Measurements from ENCODE around the gene YIPF2. TPM values are rescaled to one million over a fixed set of nuclear protein-coding genes. Genes with fewer than 3 reads are reported as not detected.
A peak's percentile ranks its signal among the peaks of the same experiment; 100 is the strongest.

The YIPF2 gene
- total RNA-seq, result 21.7 and 23.2 TPM in 2 replicates

DNA sequence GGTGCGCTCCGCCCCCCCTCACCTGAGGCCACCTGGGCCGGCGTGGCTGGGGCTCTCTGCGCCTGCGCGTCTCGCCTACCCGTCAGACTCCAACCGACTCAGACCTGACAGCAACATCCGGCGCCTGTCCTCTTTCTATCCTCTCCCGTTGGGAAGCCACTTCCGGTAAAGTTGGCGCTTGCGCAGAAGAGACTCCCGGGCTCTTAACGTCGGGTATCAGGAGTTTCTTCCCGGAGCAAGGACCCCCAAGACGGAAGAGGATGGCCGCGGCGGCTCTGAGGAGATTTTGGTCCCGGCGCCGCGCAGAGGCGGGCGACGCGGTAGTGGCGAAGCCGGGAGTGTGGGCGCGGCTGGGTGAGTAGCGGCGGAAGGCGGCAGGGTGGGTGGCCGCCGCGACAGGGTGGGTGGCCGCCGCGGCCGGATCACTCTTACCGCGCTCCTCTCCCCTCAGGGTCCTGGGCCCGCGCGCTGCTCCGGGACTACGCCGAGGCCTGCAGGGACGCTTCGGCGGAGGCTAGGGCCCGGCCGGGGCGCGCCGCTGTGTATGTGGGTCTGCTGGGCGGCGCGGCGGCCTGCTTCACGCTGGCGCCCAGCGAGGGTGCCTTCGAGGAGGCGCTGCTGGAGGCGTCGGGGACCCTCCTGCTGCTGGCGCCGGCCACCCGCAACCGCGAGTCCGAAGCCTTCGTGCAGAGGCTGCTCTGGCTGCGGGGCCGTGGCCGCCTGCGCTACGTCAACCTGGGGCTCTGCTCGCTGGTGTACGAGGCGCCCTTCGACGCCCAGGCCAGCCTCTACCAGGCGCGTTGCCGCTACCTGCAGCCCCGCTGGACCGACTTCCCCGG lies at the start of gene YIPF2, which contains the start of gene TIMM29:
Gene YIPF2 (minus strand): TSS at position 77 of the 839 bp plus-strand sequence. CDS start 229 bp downstream, outside the sequence.
Gene TIMM29 (plus strand): TSS at position 249 of the 839 bp plus-strand sequence. CDS start 12 bp downstream, at position 261.
- intact Hi-C loops (cut with micrococcal nuclease), result loop anchor here (2.0 kb wide), 2 partner anchors 32 to 56 kb away; partner anchors contain the start of gene SMARCA4
- peak; percentile 98 for DNase-seq
- peak within 1 kb of the TSS; percentile 89 for H3K27ac Mint-ChIP-seq
- H3K4me1 Mint-ChIP-seq, result peaks cover 15% of the 10 kb centered on the region
- no peaks in the 10 kb centered on the region for H3K27me3 Mint-ChIP-seq
- no peaks in the 10 kb centered on the region for H3K9me3 Mint-ChIP-seq
- peaks cover 23% of the 10 kb centered on the region for H3K36me3 Mint-ChIP-seq (ENCODE audit: low read depth)
- H3K4me3 Mint-ChIP-seq, result peak within 1 kb of the TSS; percentile 96

DNA sequence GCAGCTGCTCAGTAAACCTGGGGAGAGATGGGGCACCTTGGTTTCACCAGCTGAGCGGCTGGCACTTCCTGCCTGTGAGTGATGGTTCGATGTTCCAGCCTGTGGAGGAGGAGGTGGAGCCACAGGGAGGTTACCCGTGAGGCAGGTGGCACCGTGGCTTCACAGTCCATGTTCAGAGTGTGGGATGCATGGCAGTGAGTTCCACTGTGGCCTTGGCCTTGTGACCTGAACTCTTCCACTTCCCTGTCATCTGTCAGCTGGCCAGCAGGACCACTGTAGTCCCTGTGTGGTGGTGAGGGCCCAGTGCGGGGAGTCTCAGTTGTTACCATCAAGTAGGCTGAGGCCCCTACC lies 49.3 kb upstream of the YIPF2 start:
- no peak overlapping the region for H3K27ac Mint-ChIP-seq
- no peaks in the 10 kb centered on the region for H3K27me3 Mint-ChIP-seq
- H3K4me1 Mint-ChIP-seq, result peaks cover 19% of the 10 kb centered on the region
- peaks cover 3% of the 10 kb centered on the region for H3K36me3 Mint-ChIP-seq (ENCODE audit: low read depth)
- no peak for DNase-seq
- H3K4me3 Mint-ChIP-seq, result no peak overlapping the region
- intact Hi-C loops (cut with micrococcal nuclease), result no loop called here
- H3K9me3 Mint-ChIP-seq, result no peaks in the 10 kb centered on the region

DNA sequence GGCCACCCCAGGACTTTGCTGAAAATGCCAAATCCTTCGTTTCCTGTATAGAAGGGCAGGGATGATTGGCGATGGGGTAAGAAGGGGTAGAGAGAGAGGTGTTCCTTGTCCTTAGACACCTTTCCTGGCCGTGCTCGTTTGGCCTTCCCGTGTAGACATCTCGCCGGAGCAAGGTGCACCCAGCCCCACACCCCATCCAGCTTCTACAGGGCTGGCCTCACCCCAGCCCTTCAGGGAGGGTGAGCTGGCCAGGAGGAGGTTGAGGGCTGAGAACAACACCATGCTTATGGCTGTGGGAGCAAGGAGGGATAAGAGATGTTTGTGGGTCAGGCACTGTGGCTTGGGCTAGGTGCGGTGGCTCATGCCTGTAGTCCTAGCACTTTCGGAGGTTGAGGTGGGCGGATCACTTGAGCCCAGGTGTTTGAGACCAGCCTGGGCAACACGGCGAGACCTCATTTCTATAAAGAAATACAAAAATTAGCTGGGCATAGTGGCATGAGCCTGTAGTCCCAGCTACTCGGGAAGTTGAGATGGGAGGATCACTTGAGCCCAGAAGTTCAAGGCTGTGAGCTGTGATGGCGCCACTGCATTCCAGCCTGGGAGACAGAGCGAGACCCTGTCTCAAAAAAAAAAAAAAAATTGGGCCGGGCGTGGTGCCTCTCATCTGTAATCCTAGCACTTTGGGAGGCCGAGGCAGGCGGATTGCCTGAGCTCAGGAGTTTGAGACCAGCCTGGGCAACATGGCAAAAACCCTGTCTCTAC lies 47.9 kb upstream of the YIPF2 start:
- intact Hi-C loops (cut with micrococcal nuclease), result no loop called here
- Mint-ChIP-seq H3K9me3 (no peaks in the 10 kb centered on the region), H3K27me3 (no peaks in the 10 kb centered on the region), H3K4me1 (peaks cover 19% of the 10 kb centered on the region), H3K4me3 (no peak overlapping the region), H3K27ac (no peak overlapping the region), H3K36me3 (ENCODE audit: low read depth) (peaks cover 3% of the 10 kb centered on the region)
- no peak for DNase-seq

DNA sequence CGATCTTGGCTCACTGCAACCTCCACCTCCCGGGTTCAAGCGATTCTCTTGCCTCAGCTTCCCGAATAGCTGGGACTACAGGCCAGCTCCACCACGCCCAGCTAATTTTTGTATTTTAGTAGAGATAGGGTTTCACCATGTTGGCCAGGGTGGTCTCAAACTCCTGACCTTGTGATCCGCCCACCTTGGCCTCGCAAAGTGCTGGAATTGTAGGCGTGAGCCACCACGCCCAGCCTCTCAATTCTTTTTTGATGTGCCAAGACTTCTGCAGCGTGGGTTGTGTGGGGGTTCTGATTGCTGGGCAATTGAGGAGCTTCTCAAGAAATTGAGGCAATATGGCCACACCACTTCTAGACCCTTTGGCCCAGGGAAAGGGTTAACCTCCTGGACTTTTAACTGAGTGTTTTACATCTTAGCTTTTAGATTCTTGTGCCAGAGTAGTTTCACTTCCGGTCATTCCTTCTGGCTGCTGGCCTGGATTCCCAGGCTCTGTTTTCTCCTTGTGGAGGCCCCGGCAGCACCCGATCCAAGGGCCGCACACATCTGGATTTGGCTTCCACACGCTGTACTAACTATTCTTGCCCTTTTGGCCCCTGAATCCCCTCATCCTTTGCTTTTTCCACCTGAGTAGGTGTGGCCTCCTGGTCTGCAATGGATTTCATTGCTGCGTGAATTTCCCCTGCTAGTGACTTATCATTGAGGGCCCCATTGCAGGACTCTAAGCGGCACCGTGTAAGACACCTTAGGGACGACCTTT lies 47.1 kb upstream of the YIPF2 start:
- Mint-ChIP-seq H3K4me1 (peaks cover 19% of the 10 kb centered on the region), H3K36me3 (ENCODE audit: low read depth) (peaks cover 3% of the 10 kb centered on the region), H3K4me3 (no peak overlapping the region), H3K27ac (no peak overlapping the region), H3K27me3 (no peaks in the 10 kb centered on the region), H3K9me3 (no peaks in the 10 kb centered on the region)
- DNase-seq, result no peak
- intact Hi-C loops (cut with micrococcal nuclease), result no loop called here

DNA sequence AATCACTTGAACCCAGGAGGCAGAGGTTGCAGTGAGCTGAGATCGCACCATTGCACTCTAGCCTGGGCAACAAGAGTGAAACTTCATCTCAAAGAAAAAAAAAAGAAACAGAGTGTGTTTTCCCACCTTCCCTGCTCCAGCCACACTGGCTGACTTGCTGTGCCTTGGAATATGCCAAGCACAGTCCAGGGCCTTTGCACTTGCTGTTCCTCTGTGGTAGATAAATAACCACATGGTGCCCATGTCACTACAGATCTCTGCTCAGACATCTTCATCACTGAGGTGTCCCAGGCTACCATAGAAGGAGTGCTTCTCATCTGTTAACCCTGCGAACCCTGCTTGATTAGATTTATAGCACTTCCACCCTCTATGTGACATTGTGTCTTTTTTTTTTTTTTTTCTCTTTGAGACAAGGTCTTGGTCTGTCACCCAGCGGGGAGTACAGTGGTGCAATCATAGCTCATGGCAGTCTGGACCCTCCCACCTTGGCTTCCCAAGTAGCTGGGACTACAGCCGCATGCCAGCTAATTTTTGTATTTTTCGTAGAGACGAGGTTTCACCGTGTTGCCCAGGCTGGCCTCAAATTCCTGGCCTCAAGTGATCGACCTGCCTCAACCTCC lies 42.8 kb upstream of the YIPF2 start:
- H3K4me3 Mint-ChIP-seq, result no peak overlapping the region
- peak overlapping the region; percentile 5 for H3K27ac Mint-ChIP-seq
- no peak for DNase-seq
- peaks cover 8% of the 10 kb centered on the region for H3K36me3 Mint-ChIP-seq (ENCODE audit: low read depth)
- peaks cover 25% of the 10 kb centered on the region for H3K4me1 Mint-ChIP-seq
- no peaks in the 10 kb centered on the region for H3K9me3 Mint-ChIP-seq
- H3K27me3 Mint-ChIP-seq, result no peaks in the 10 kb centered on the region
- intact Hi-C loops (cut with micrococcal nuclease), result no loop called here

DNA sequence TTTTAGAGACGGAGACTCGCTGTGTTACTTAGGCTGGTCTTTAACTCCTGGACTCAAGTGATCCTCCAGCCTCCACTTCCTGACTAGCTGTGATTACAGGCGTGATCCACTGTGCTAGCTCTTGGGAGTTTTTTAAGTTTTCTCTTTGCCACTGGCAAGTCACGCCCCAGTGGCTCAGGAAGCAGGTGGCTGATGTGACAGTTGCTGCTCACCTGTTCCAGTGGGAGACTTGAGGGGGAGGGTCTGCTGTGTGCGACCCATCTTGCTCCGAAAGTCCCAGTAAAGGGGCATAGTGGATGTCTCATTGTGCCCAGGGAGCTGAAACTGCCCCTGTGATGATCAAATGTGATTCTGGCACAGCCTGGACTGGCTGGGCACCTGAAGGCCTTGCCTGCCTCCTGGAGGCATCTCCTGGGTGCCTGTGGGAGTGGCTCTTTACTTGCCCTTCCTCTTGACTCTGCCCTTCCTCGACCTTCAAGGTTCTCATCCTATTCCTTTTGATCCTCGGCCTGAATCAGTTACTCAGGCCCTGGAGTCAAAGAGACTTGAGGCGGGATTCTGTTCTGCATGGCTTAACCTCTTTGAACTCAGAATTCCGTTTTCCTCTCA lies 40.2 kb upstream of the YIPF2 start:
- H3K27ac Mint-ChIP-seq, result no peak overlapping the region
- intact Hi-C loops (cut with micrococcal nuclease), result no loop called here
- peaks cover 25% of the 10 kb centered on the region for H3K4me1 Mint-ChIP-seq
- H3K36me3 Mint-ChIP-seq (ENCODE audit: low read depth), result peaks cover 12% of the 10 kb centered on the region
- no peaks in the 10 kb centered on the region for H3K27me3 Mint-ChIP-seq
- no peak overlapping the region for H3K4me3 Mint-ChIP-seq
- no peaks in the 10 kb centered on the region for H3K9me3 Mint-ChIP-seq
- no peak for DNase-seq

DNA sequence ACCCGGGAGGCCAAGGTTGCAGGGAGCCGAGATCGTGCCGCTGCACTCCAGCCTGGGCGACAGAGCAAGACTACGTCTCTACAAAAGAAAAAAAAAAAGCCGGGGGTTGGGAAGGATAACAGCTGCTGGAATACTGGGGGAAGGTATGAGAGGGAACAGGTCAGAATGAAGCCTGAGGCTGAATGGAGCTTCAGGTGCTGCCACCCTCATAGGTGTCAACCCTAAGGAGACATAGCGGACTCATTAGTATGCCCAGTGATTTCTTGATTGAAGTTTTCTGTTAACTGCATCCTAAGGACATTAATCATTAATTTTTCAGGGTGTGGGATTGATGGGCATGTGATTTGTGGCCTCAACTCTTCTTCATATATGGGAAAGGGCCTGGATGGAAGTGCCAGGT lies 38.4 kb upstream of the YIPF2 start:
- Mint-ChIP-seq H3K4me3 (no peak overlapping the region), H3K9me3 (no peaks in the 10 kb centered on the region), H3K4me1 (peaks cover 40% of the 10 kb centered on the region), H3K36me3 (ENCODE audit: low read depth) (peaks cover 16% of the 10 kb centered on the region), H3K27ac (no peak overlapping the region), H3K27me3 (no peaks in the 10 kb centered on the region)
- intact Hi-C loops (cut with micrococcal nuclease), result no loop called here
- no peak for DNase-seq

DNA sequence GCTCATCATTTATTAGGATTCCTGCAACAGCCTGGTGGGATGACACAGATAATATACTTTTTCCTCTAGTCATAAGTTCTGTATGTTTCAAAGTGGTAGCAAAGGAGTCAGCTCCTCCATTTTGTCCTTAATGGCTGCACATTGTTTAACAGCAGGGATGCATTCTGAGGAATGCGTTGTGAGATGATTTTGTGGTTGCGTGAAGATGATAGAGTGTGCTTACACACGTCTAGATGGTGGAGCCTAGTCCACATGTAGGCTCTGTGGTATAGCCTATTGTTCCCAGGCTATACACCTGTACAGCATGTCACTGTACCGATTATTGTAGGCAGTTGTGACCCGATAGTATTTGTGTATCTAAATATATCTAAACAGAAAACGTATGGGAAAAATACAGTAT lies 37.0 kb upstream of the YIPF2 start:
- no peak overlapping the region for H3K4me3 Mint-ChIP-seq
- no peaks in the 10 kb centered on the region for H3K27me3 Mint-ChIP-seq
- no peaks in the 10 kb centered on the region for H3K9me3 Mint-ChIP-seq
- no peak for DNase-seq
- peaks cover 23% of the 10 kb centered on the region for H3K36me3 Mint-ChIP-seq (ENCODE audit: low read depth)
- H3K4me1 Mint-ChIP-seq, result peaks cover 46% of the 10 kb centered on the region
- intact Hi-C loops (cut with micrococcal nuclease), result no loop called here
- no peak overlapping the region for H3K27ac Mint-ChIP-seq

DNA sequence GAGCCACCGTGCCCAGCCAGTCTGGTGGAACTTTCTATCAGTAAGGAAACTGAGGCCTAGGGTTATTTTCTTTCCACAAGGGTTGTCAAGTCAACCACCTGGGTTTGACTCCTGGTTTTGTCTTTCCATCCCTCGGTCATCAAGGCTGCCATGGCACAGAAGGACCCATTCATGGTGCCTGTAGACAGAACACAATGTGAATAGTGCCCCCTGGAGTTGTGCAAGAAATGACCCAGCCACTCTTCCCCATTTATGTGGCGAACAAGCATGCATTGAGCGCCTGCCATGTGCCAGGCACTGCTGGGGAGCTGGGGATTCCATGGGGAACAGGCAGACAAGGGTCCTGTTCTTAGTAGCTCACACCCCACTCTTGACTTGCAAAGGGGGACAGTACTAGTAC lies 36.5 kb upstream of the YIPF2 start:
- no peak overlapping the region for H3K4me3 Mint-ChIP-seq
- H3K27me3 Mint-ChIP-seq, result no peaks in the 10 kb centered on the region
- H3K36me3 Mint-ChIP-seq (ENCODE audit: low read depth), result peaks cover 23% of the 10 kb centered on the region
- no peak overlapping the region for H3K27ac Mint-ChIP-seq
- no peak for DNase-seq
- peaks cover 46% of the 10 kb centered on the region for H3K4me1 Mint-ChIP-seq
- intact Hi-C loops (cut with micrococcal nuclease), result loop anchor here (5.0 kb wide), 2 partner anchors 93 to 542 kb away; partner anchors contain the start of genes CARM1 and ZNF653
- no peaks in the 10 kb centered on the region for H3K9me3 Mint-ChIP-seq

DNA sequence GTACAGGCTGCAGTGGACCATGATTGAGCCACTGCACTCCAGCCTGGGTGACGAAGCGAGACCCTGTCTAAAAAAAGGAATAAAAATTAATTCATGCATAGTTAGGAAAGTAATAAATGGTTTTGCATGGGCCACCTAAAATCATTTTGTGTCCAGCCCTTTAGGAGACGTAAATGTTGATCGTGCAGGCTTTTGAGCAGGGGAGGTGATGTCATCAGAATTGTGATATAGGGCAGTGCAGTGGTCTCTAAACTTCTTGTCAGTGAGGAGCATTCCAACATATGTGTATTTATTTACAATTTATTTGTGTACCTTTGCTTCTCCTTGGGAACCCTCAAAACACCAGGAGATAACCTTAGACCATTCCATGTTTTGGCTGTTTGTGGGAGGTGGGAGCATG lies 35.4 kb upstream of the YIPF2 start:
- no peak for DNase-seq
- H3K27ac Mint-ChIP-seq, result peak overlapping the region; percentile 74
- intact Hi-C loops (cut with micrococcal nuclease), result loop anchor here (2.0 to 5.0 kb wide), 3 partner anchors 21 to 543 kb away; partner anchors contain the start of genes CARM1 and ZNF653
- peaks cover 45% of the 10 kb centered on the region for H3K4me1 Mint-ChIP-seq
- peaks cover 20% of the 10 kb centered on the region for H3K36me3 Mint-ChIP-seq (ENCODE audit: low read depth)
- no peaks in the 10 kb centered on the region for H3K9me3 Mint-ChIP-seq
- peak overlapping the region; percentile 92 for H3K4me3 Mint-ChIP-seq
- H3K27me3 Mint-ChIP-seq, result no peaks in the 10 kb centered on the region

DNA sequence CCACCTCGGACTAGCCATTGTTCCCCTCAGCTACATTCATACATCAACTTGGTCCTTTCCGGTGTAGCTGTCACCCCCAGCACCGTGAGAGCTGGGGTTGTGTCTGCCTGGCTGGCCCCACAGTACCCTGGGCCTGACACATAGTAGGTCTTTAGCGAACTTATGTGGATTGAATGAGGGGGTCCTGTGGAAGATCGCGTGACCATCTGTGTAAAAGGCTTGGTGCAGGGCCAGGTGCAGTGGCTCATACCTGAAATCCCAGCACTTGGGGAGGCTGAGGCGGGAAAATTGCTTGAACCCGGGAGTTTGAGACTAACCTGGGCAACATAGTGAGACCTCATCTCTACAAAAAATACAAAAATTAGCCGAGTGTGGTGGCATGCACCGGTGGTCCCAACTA lies 34.4 kb upstream of the YIPF2 start:
- Mint-ChIP-seq H3K27ac (peak overlapping the region; percentile 39), H3K27me3 (no peaks in the 10 kb centered on the region)

DNA sequence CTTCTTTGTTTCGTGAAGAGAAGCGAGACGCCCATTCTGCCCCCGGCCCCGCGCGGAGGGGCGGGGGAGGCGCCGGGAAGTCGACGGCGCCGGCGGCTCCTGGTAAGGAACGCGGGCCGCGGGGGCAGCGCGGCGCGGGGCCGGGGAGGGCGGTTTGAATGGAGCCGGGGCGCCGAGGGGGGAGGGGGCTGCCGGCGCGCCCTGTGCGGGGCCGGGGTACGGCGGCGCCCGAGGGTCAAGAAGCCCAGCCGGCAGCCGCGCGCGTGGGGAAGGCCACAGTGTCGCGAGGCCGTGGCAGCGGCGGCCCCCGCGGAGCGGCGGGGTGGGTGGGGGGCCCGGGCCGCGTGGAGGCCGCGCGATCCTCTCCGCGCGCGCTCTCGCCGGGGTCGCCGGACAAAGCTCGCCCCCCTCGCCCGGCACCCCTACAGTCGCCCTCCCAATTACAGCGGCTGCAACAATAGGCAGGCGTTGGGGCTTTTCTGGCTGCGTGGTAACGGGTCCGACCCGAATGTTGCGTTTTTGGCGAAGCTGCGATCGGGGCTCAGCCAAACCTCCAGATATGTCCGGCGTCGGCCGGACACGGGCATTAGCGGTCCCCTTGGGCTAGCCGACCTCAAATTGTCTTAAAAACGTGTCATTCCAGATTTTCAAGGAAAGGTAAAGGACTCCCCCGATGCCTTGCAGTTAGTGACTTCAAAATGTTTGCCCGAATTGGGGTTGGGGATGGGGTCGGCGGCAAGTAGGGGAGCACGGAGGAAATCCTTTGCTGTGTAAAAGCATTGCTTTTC lies 32.8 kb upstream of the YIPF2 start:
- intact Hi-C loops (cut with micrococcal nuclease), result loop anchor here (2.0 to 5.0 kb wide), 4 partner anchors 32 to 546 kb away; partner anchors contain the start of genes CARM1, TIMM29, YIPF2 and ZNF653
- Mint-ChIP-seq H3K27me3 (no peaks in the 10 kb centered on the region), H3K4me3 (peak overlapping the region; percentile 92), H3K27ac (peak overlapping the region; percentile 90), H3K36me3 (ENCODE audit: low read depth) (peaks cover 17% of the 10 kb centered on the region), H3K4me1 (peaks cover 36% of the 10 kb centered on the region), H3K9me3 (no peaks in the 10 kb centered on the region)
- DNase-seq, result no peak

More for the DNA sequence above, 34.4 kb upstream of the YIPF2 start:
- Mint-ChIP-seq H3K9me3 (no peaks in the 10 kb centered on the region), H3K36me3 (ENCODE audit: low read depth) (peaks cover 20% of the 10 kb centered on the region), H3K4me1 (peaks cover 39% of the 10 kb centered on the region), H3K4me3 (peak overlapping the region; percentile 92)
- intact Hi-C loops (cut with micrococcal nuclease), result loop anchor here (2.0 to 5.0 kb wide), 3 partner anchors 20 to 544 kb away; partner anchors contain the start of genes CARM1 and ZNF653
- peak; percentile 61 for DNase-seq

All from activated CD4-positive, alpha-beta T cell treated with anti-CD3 and anti-CD28 coated beads, Interleukin-2, amount 10 ng/mL, durations not matched to agents 24 days and 14 days (primary cell).